CD14-positive monocyte (primary cell): ENCODE results near the gene FAM180B. TPM values are rescaled to one million over a fixed set of nuclear protein-coding genes. Genes with fewer than 3 reads are reported as not detected.

Experiments
- DNase-seq, 3 donors: peaks; one replicate each; pipeline ENCODE4 v3.0.0-alpha.2; 2011 to 2022
- H2AFZ ChIP-seq: 2 replicates; pipeline ENCODE4 v1.6.0; 2012; ENCODE audit warnings: mild to moderate bottlenecking, low read depth, low read length, inconsistent platforms; ENCODE audit not compliant: insufficient read depth, poor library complexity, severe bottlenecking
- H3K27ac ChIP-seq, 2 donors: 1 replicate in 1 of 2; 2 replicates in 1 of 2; pipeline ENCODE4 v1.5.1; 2012 to 2013; ENCODE audit warnings: low read length in 2 of 2, control low read depth in 1 of 2, inconsistent platforms in 1 of 2, low read depth in 1 of 2, mild to moderate bottlenecking in 1 of 2
- H3K27me3 ChIP-seq, 2 donors: one replicate each; pipeline versions ENCODE4 v1.6.0 to v1.6.1; 2011 to 2013; ENCODE audit warnings: low read length in 2 of 2; ENCODE audit not compliant: control insufficient read depth in 2 of 2, insufficient read depth in 2 of 2
- H3K36me3 ChIP-seq, 2 donors: replicated peaks in 1 of 2; 1 replicate in 1 of 2; 2 replicates in 1 of 2; pipeline versions ENCODE4 v1.5.1 to v1.6.1; 2012 to 2013; ENCODE audit warnings: low read length in 2 of 2, control low read depth in 1 of 2, inconsistent platforms in 1 of 2, mild to moderate bottlenecking in 1 of 2; ENCODE audit not compliant: insufficient read depth in 2 of 2, control insufficient read depth in 1 of 2
- H3K4me1 ChIP-seq, 2 donors: 1 replicate in 1 of 2; 2 replicates in 1 of 2; pipeline versions ENCODE4 v1.5.1 to v1.6.1; 2012 to 2013; ENCODE audit warnings: low read length in 2 of 2, control low read depth in 1 of 2, inconsistent platforms in 1 of 2, mild to moderate bottlenecking in 1 of 2, moderate library complexity in 1 of 2; ENCODE audit not compliant: insufficient read depth in 2 of 2, control insufficient read depth in 1 of 2
- H3K4me2 ChIP-seq: replicated peaks from 2 replicates; pipeline ENCODE3; 2012; ENCODE audit warnings: low read length, moderate library complexity, mild to moderate bottlenecking; ENCODE audit not compliant: poor library complexity, severe bottlenecking; ENCODE audit errors: extremely low read depth
- H3K4me3 ChIP-seq, 3 experiments: fragments of 200-600 bp in 1 of 3; sonication (generic) in 1 of 3; replicated peaks in 1 of 3; 1 replicate in 2 of 3; 2 replicates in 1 of 3; pipeline ENCODE4 v1.5.1; 2011 to 2013; ENCODE audit warnings: low read length in 3 of 3, mild to moderate bottlenecking in 3 of 3, control low read depth in 2 of 3, low read depth in 2 of 3, inconsistent platforms in 1 of 3, moderate library complexity in 1 of 3
- H3K79me2 ChIP-seq: 2 replicates; pipeline ENCODE4 v1.6.0; 2012; ENCODE audit warnings: mild to moderate bottlenecking, control low read depth, inconsistent platforms, low read length, moderate library complexity; ENCODE audit not compliant: insufficient read depth
- H3K9ac ChIP-seq: 2 replicates; pipeline ENCODE4 v1.6.0; 2017; ENCODE audit warnings: low read length, mild to moderate bottlenecking; ENCODE audit not compliant: insufficient read depth, poor library complexity, severe bottlenecking
- H3K9me3 ChIP-seq, 2 donors: replicated peaks in 1 of 2; 1 replicate in 1 of 2; 2 replicates in 1 of 2; pipeline versions ENCODE4 v1.5.1 to v1.6.1; 2012 to 2013; ENCODE audit warnings: low read length in 2 of 2, control low read depth in 1 of 2; ENCODE audit not compliant: control insufficient read depth in 1 of 2, insufficient read depth in 1 of 2
- H4K20me1 ChIP-seq: 2 replicates; pipeline ENCODE4 v1.6.0; 2012; ENCODE audit warnings: mild to moderate bottlenecking, low read length, control low read depth, moderate library complexity; ENCODE audit not compliant: insufficient read depth
- H3K27ac Mint-ChIP-seq, 7 donors: one replicate each; pipeline ENCODE4 v1.8.0; 2020; ENCODE audit warnings: mild to moderate bottlenecking in 7 of 7, mixed read lengths in 7 of 7, moderate library complexity in 6 of 7, inconsistent platforms in 2 of 7
- H3K27me3 Mint-ChIP-seq, 3 donors: one replicate each; pipeline ENCODE4 v1.8.0; 2021 to 2022; ENCODE audit warnings: low read depth in 3 of 3, mild to moderate bottlenecking in 3 of 3, mixed read lengths in 3 of 3, moderate library complexity in 3 of 3, inconsistent platforms in 1 of 3
- H3K36me3 Mint-ChIP-seq, 2 donors: one replicate each; pipeline ENCODE4 v1.8.0; 2020; ENCODE audit warnings: mixed read lengths in 2 of 2, inconsistent platforms in 1 of 2, mild to moderate bottlenecking in 1 of 2
- H3K4me1 Mint-ChIP-seq: one replicate; pipeline ENCODE4 v1.8.0; 2020; ENCODE audit warnings: mild to moderate bottlenecking, mixed read lengths
- H3K4me3 Mint-ChIP-seq, 2 donors: one replicate each; pipeline ENCODE4 v1.8.0; 2020; ENCODE audit warnings: mild to moderate bottlenecking in 2 of 2, mixed read lengths in 2 of 2, moderate library complexity in 1 of 2
- H3K9me3 Mint-ChIP-seq, 7 donors: one replicate each; pipeline ENCODE4 v1.8.0; 2020 to 2022; ENCODE audit warnings: mixed read lengths in 7 of 7, mild to moderate bottlenecking in 6 of 7, moderate library complexity in 6 of 7, inconsistent platforms in 2 of 7
- CTCF ChIP-seq: fragments of 200-600 bp; IDR thresholded peaks from one replicate; pipeline ENCODE4 v1.8.0; 2022; ENCODE audit warnings: antibody characterized with exemption, mild to moderate bottlenecking
- WGBS: methylation state at CpG from one replicate; pipeline ENCODE4 v1.1.5; 2013; ENCODE audit warnings: missing lambda C conversion rate; ENCODE audit not compliant: insufficient coverage; 5-methylcytosine and 5-hydroxymethylcytosine counted together
- intact Hi-C, 2 donors: fragments of 100-400 bp; cut with micrococcal nuclease; formaldehyde crosslinking; loops; one replicate each; pipeline versions ENCODE4 v1.15.0 to v1.15.1; 2023
- polyA plus RNA-seq, 3 donors: library from polyadenylated mRNA; depleted of rRNA in 1 of 3; unstranded in 2 of 3; stranded (reverse) in 1 of 3; fragments of 300-500 nt in 2 of 3; fragments of >200 nt in 1 of 3; fragmentation: Illumina TruSeq in 2 of 3; gene quantifications; 1 replicate in 2 of 3; 2 replicates in 1 of 3; pipeline ENCODE4 v1.2.3, GENCODE V29; 2012 to 2021

The FAM180B gene
- polyA plus RNA-seq, 3 donors, result 0.13 TPM; not detected in 2

- Histone ChIP-seq H3K27me3 (no peaks in the 10 kb centered on the region), H3K79me2 (peaks cover 80% of the 10 kb centered on the region), H2AFZ (no peak overlapping the region), H3K9ac (peak overlapping the region; percentile 5), H3K4me2 (peak overlapping the region; percentile 95), H3K4me1 (peaks cover 58 to 68% of the 10 kb centered on the region in 2 donors), H3K36me3 (peaks cover 0 to 2% of the 10 kb centered on the region in 2 donors), H4K20me1 (peaks cover 31% of the 10 kb centered on the region), H3K9me3 (no peaks in the 10 kb centered on the region), H3K27ac (peak overlapping the region; percentile 94 to 98), H3K4me3 (peak overlapping the region in 2 of 3 experiments; percentile 92 to 96)
- peaks cover 0 to 2% (median 0%) of the 10 kb centered on the region in 7 donors for H3K9me3 Mint-ChIP-seq
- intact Hi-C loops, result loop anchor here (5.0 kb wide), 3 partner anchors 33 to 53 kb away; no protein-coding TSS in a partner anchor
- H3K4me1 Mint-ChIP-seq, result peaks cover 49% of the 10 kb centered on the region
- no peak for TF ChIP-seq CTCF
- 98% methylated on average over 5 of the region's 10 CpGs for WGBS
- DNase-seq, result peak; percentile 69 to 92 (median 82)
- H3K4me3 Mint-ChIP-seq, result peak overlapping the region; percentile 83 to 98
- no peaks in the 10 kb centered on the region for H3K27me3 Mint-ChIP-seq
- peaks cover 11% of the 10 kb centered on the region in 2 donors for H3K36me3 Mint-ChIP-seq
- peak overlapping the region; percentile 95 to 99 (median 99) for H3K27ac Mint-ChIP-seq
Observed at GRCh38 chr11:47550288-47551047, 36.0 kb upstream of the FAM180B start.

GRCh38 chr11:47551086-47551485, 35.4 kb upstream of the FAM180B start:
- Histone ChIP-seq H3K4me2 (peak overlapping the region; percentile 95), H3K9me3 (no peaks in the 10 kb centered on the region), H3K4me1 (peaks cover 58 to 68% of the 10 kb centered on the region in 2 donors), H4K20me1 (peaks cover 29% of the 10 kb centered on the region), H3K9ac (peak overlapping the region; percentile 5), H3K27ac (peak overlapping the region; percentile 94 to 98), H3K36me3 (peaks cover 0 to 2% of the 10 kb centered on the region in 2 donors), H2AFZ (no peak overlapping the region), H3K79me2 (peaks cover 74% of the 10 kb centered on the region), H3K27me3 (no peaks in the 10 kb centered on the region), H3K4me3 (peak overlapping the region in 2 of 3 experiments; percentile 92 to 96)
- Mint-ChIP-seq H3K27me3 (no peaks in the 10 kb centered on the region), H3K27ac (peak overlapping the region; percentile 95 to 99 (median 99)), H3K4me1 (peaks cover 49% of the 10 kb centered on the region), H3K4me3 (peak overlapping the region; percentile 83 to 98), H3K9me3 (peaks cover 0 to 2% (median 0%) of the 10 kb centered on the region in 7 donors), H3K36me3 (peaks cover 11% of the 10 kb centered on the region in 2 donors)
- intact Hi-C loops, result loop anchor here (5.0 kb wide), 3 partner anchors 34 to 54 kb away; no protein-coding TSS in a partner anchor
- peak; percentile 36 for TF ChIP-seq CTCF
- peak in 2 of 3 donors; percentile 29 to 35 for DNase-seq
